ENCODE measurements around the gene MYO3B.

MYO3B gene

DNA sequence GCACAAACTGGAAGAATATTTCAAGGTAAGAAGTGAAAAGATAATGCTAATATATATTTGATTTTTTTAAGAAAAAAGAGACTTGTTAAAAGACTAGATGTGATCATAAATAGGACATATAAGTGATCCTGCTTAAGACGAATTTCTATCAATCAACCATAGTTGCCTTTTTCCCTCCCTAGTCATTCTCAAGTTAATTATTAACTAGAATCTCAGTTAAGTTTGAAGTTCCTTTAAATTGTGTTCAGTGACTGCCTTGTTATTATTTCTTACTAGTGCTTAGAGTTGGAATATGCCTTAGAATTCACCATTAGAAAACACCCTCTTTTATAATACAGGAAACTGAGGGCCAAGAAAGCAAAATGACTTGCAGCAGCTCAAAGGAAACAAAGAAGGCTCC lies 395.7 kb downstream of the MYO3B start:
- no peak for DNase-seq
- no peaks in the 10 kb centered on the region for H3K36me3 ChIP-seq
- H3K27ac ChIP-seq, result no peak overlapping the region
- TF ChIP-seq, protein P1, sequence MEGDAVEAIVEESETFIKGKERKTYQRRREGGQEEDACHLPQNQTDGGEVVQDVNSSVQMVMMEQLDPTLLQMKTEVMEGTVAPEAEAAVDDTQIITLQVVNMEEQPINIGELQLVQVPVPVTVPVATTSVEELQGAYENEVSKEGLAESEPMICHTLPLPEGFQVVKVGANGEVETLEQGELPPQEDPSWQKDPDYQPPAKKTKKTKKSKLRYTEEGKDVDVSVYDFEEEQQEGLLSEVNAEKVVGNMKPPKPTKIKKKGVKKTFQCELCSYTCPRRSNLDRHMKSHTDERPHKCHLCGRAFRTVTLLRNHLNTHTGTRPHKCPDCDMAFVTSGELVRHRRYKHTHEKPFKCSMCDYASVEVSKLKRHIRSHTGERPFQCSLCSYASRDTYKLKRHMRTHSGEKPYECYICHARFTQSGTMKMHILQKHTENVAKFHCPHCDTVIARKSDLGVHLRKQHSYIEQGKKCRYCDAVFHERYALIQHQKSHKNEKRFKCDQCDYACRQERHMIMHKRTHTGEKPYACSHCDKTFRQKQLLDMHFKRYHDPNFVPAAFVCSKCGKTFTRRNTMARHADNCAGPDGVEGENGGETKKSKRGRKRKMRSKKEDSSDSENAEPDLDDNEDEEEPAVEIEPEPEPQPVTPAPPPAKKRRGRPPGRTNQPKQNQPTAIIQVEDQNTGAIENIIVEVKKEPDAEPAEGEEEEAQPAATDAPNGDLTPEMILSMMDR (IDR thresholded peaks at IDR 0.05; ENCODE audit: low read depth, low read length), result no peak
- H3K9me3 ChIP-seq (ENCODE audit: severe bottlenecking), result no peaks in the 10 kb centered on the region
- H3K27me3 ChIP-seq (ENCODE audit: insufficient read depth, low read depth, severe bottlenecking), result no peaks in the 10 kb centered on the region
- no peak overlapping the region for H3K4me3 ChIP-seq (ENCODE audit: low read depth, low read length)

DNA sequence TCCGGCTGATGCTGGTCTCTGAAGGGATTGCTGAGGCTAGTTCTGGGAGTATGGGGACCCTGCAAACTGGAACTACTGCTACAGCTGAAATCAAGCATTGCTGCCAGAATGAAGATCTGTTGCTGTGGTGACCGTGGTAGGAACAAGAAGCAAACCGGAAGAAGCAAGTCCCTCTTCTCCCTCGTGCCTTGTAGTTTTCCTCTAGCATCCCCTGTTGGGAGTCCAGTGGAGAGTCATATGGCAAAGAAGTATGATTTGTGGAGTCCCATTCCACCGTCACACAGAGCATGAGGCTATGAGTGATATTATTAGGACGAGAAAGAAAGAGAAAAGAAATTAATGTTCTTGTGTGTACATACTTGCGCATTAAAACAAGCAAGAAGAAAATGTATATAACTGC lies 398.3 kb downstream of the MYO3B start:
- Histone ChIP-seq H3K27ac (no peak overlapping the region), H3K9me3 (ENCODE audit: severe bottlenecking) (no peaks in the 10 kb centered on the region), H3K4me3 (ENCODE audit: low read depth, low read length) (no peak overlapping the region), H3K36me3 (no peaks in the 10 kb centered on the region), H3K27me3 (ENCODE audit: insufficient read depth, low read depth, severe bottlenecking) (no peaks in the 10 kb centered on the region)
- TF ChIP-seq, protein P1 (IDR thresholded peaks at IDR 0.05; ENCODE audit: low read depth, low read length), result no peak
- DNase-seq, result no peak

DNA sequence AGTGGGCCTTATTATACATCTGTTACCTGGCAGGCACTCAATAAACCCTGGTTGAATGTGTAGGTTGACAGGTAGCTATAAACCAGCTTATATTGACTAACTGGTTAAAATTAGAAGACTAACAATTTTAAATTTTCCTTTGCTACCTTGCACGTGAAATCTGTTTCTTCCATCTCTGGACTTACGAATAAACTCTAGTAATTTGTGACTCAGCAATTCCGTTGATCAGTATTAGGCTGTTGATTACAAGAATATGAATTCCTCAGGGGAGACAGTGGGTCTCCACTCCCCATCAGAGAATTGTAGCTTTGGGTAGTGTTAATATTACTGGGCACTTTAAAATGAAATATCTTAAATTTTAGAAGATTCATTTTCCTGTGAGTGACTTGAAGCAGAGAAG lies 399.4 kb downstream of the MYO3B start:
- H3K27ac ChIP-seq, result no peak overlapping the region
- H3K9me3 ChIP-seq (ENCODE audit: severe bottlenecking), result no peaks in the 10 kb centered on the region
- no peaks in the 10 kb centered on the region for H3K36me3 ChIP-seq
- no peak for DNase-seq
- no peaks in the 10 kb centered on the region for H3K27me3 ChIP-seq (ENCODE audit: insufficient read depth, low read depth, severe bottlenecking)
- no peak overlapping the region for H3K4me3 ChIP-seq (ENCODE audit: low read depth, low read length)
- TF ChIP-seq, protein P1 (IDR thresholded peaks at IDR 0.05; ENCODE audit: low read depth, low read length), result no peak

DNA sequence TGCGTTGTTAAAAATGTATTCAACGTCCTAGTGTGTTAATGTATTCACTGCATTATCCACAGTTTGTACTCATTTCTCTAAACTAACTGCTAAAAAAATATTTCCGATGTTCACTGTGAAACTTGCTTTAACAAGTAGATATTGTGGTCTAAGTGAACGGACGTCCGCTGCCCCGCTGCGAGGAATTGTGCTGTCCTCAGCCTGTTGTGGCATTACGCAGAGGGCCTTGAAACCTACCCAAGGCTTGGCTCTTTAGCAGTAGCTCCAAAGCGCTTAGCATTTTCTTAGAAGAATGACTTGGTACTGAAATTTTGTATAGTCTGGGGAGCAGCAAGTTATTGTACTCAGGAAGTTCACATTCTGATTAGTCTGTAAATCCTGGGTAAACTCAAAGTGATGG lies 400.7 kb downstream of the MYO3B start:
- DNase-seq, result no peak
- H3K4me3 ChIP-seq (ENCODE audit: low read depth, low read length), result no peak overlapping the region
- no peaks in the 10 kb centered on the region for H3K36me3 ChIP-seq
- H3K27me3 ChIP-seq (ENCODE audit: insufficient read depth, low read depth, severe bottlenecking), result no peaks in the 10 kb centered on the region
- TF ChIP-seq, protein P1 (IDR thresholded peaks at IDR 0.05; ENCODE audit: low read depth, low read length), result no peak
- H3K9me3 ChIP-seq (ENCODE audit: severe bottlenecking), result no peaks in the 10 kb centered on the region
- no peak overlapping the region for H3K27ac ChIP-seq

DNA sequence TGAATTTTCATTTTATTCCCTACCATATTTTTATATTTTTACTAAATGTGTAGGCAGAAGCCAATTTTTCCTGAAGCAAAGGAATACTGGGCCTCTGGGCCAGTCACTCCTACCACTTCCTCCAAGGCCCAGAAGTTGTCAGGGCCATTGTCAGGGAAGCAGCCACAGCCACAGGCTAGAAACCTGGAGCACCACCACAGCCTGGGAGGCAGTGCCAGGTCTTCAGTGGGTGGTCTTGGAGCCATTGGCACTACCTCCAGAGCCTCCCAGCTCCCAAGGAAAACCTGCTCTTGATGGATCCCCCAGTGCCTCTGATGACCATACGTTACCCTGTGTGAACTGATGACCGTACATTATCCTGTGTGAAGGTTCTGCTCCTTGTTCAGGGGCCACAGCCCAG lies 401.6 kb downstream of the MYO3B start:
- no peaks in the 10 kb centered on the region for H3K27me3 ChIP-seq (ENCODE audit: insufficient read depth, low read depth, severe bottlenecking)
- no peak overlapping the region for H3K27ac ChIP-seq
- H3K9me3 ChIP-seq (ENCODE audit: severe bottlenecking), result no peaks in the 10 kb centered on the region
- TF ChIP-seq, protein P1 (IDR thresholded peaks at IDR 0.05; ENCODE audit: low read depth, low read length), result no peak
- H3K4me3 ChIP-seq (ENCODE audit: low read depth, low read length), result no peak overlapping the region
- no peak for DNase-seq
- H3K36me3 ChIP-seq, result no peaks in the 10 kb centered on the region

DNA sequence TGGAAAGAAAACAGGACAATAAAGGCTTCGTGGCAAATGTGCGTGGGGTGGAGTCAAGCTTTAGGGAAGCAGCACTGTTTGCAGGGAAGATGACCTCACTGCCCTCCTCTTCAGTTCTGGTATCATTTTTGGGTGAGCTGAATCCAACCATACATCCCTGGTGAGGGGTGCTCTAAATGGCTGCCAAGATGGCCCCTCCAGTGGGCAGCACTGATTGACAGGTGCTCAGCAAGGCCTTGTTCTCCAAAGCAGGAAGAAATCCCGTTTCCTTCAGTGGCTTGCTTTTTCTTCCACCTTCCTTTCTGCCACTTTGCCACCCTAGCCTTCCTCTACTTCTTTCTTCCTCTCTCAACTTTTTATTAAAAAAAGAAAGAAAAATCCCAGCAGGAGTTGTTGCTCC lies 404.4 kb downstream of the MYO3B start:
- DNase-seq, result no peak
- Histone ChIP-seq H3K36me3 (no peaks in the 10 kb centered on the region), H3K4me3 (ENCODE audit: low read depth, low read length) (no peak overlapping the region), H3K27ac (no peak overlapping the region; the same call in 1 of the 2 replicates), H3K27me3 (ENCODE audit: insufficient read depth, low read depth, severe bottlenecking) (no peaks in the 10 kb centered on the region), H3K9me3 (ENCODE audit: severe bottlenecking) (no peaks in the 10 kb centered on the region)
- TF ChIP-seq, protein P1 (IDR thresholded peaks at IDR 0.05; ENCODE audit: low read depth, low read length), result no peak
